Effector memory CD8-positive, alpha-beta T cell (primary cell): ENCODE measurements around the gene PRKCD.
A peak's percentile ranks its signal among the peaks of the same experiment; 100 is the strongest.

Experiments
- ATAC-seq: fragments of 150-1000 bp; cut with Tn5 transposase; replicated peaks from 2 replicates; pipeline ENCODE4 v1.10.0; 2021; ENCODE audit warnings: mild to moderate bottlenecking, moderate library complexity
- DNase-seq, 3 experiments: peaks; one replicate each; pipeline ENCODE4 v3.0.0; 2021
- H3K27ac Mint-ChIP-seq, 2 donors: one replicate each; pipeline ENCODE4 v1.8.0; 2022; ENCODE audit warnings: mild to moderate bottlenecking in 2 of 2, mixed read lengths in 2 of 2, moderate library complexity in 2 of 2
- H3K27me3 Mint-ChIP-seq, 2 donors: one replicate each; pipeline ENCODE4 v1.8.0; 2022; ENCODE audit warnings: mixed read lengths in 2 of 2
- H3K36me3 Mint-ChIP-seq: one replicate; pipeline ENCODE4 v1.8.0; 2022; ENCODE audit warnings: mild to moderate bottlenecking, moderate library complexity, mixed read lengths; ENCODE audit not compliant: insufficient read depth
- H3K4me1 Mint-ChIP-seq, 2 donors: one replicate each; pipeline ENCODE4 v1.8.0; 2022; ENCODE audit warnings: low read depth in 2 of 2, mixed read lengths in 2 of 2
- H3K4me3 Mint-ChIP-seq, 2 donors: one replicate each; pipeline ENCODE4 v1.8.0; 2022; ENCODE audit warnings: mild to moderate bottlenecking in 2 of 2, mixed read lengths in 2 of 2, moderate library complexity in 2 of 2
- H3K9me3 Mint-ChIP-seq, 2 donors: one replicate each; pipeline ENCODE4 v1.8.0; 2022; ENCODE audit warnings: mixed read lengths in 2 of 2
- total RNA-seq, 9 experiments: gene quantifications; one replicate each; lab custom pipeline; 2026; lab: John Stamatoyannopoulos, UW

The PRKCD gene
- 24.4 to 37.6 (median 32.4) reads per million in 9 experiments for total RNA-seq

DNA sequence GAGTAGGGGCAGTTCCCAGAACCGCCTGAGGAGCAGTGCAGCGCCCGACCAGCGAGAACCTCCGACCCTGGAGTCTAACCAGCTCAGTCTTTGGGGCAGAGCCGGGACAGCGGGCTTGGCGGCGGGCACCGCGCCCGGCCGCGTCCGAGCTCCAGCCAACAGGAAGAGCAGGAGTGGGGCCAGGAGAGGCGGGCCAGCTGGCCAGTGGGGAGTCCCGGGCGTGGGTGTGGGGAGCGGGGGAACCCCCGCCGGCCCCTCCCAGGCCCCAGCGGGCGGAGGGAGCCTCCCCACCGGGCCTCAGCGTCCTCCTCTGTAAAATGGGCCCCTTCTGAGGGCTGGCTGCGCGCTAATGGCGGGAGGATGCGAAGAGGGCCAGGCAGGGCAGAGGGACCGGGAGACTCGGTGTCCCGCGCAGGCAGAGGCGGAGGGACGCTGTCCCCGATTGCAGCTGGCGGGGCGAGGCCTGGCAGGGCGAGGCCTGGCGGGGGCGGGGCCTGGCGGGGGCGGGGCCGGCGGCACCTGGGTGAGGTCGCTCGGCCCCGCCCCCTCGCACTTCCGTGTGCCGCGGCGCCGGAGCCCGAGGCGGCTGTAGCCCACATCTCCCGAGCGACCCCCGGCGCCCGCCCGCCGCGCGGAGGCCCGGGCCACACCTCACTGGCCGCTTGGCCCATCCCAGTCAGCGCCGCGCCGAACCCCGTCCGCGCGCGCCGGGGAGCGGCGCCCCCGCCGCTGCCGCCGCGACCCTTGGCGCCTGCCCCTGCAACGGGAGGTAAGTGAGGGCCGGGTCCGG lies at the start of gene PRKCD:
TSS of gene PRKCD (plus strand) at position 550 of the 790 bp plus-strand sequence. CDS start 17,214 bp downstream, outside the sequence.
- H3K9me3 Mint-ChIP-seq: no peaks in the 10 kb centered on the region
- peak within 1 kb of the TSS; percentile 87 to 91 for H3K4me3 Mint-ChIP-seq
- peak within 1 kb of the TSS; percentile 86 to 92 for H3K27ac Mint-ChIP-seq
- ATAC-seq (peak; percentile 54), DNase-seq (peak; percentile 56 to 63 (median 59))
- H3K4me1 Mint-ChIP-seq: peaks cover 24 to 27% of the 10 kb centered on the region in 2 donors
- H3K36me3 Mint-ChIP-seq: peaks cover 9% of the 10 kb centered on the region
- peaks cover 0 to 21% of the 10 kb centered on the region in 2 donors for H3K27me3 Mint-ChIP-seq

GRCh38 chr3:53111822-53112221 lies 49.2 kb upstream of the PRKCD start:
- H3K36me3 Mint-ChIP-seq: peaks cover 37% of the 10 kb centered on the region
- no peak for ATAC-seq
- DNase-seq: no peak
- H3K27me3 Mint-ChIP-seq: no peaks in the 10 kb centered on the region
- no peak overlapping the region for H3K27ac Mint-ChIP-seq
- no peak overlapping the region for H3K4me3 Mint-ChIP-seq
- no peaks in the 10 kb centered on the region for H3K9me3 Mint-ChIP-seq
- no peaks in the 10 kb centered on the region for H3K4me1 Mint-ChIP-seq

DNA sequence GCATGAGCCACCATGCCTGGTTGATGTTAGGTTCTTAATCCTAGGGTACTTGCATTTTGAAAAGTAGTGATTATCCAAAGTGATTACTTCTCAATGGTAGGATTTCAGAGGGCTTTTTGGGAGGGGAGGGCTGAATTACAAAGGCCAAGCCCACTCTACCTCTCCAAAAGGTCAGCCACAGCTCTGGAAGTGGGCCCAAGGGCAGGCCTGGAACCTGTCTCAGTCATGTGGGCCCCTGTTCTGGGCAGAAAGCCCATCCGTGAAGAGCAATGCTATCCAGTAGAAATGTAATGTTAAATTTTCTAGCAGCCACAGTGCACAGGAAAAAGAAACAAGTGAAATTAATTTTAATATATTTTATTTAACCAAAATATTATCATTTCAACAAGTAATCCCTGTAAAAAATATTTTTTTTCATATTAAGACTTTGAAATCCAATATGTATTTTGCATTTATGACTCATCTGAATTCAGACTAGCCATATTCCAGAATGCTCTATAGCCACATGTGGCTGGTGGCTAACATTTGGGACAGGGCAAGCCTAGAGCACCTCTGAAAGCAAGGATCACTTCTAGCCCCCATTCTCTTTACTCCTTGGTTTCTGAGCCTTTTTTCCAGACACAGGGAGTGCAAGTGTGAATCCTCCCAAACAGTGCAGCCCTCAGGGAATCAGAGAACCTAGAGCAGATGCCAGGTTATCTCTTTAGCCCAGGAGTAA lies 47.6 kb upstream of the PRKCD start:
- H3K9me3 Mint-ChIP-seq: no peaks in the 10 kb centered on the region
- H3K4me3 Mint-ChIP-seq: no peak overlapping the region
- H3K36me3 Mint-ChIP-seq: peaks cover 40% of the 10 kb centered on the region
- H3K4me1 Mint-ChIP-seq: no peaks in the 10 kb centered on the region
- H3K27ac Mint-ChIP-seq: no peak overlapping the region
- peak; percentile 24 for ATAC-seq
- no peak for DNase-seq
- H3K27me3 Mint-ChIP-seq: no peaks in the 10 kb centered on the region

- H3K4me1 Mint-ChIP-seq: no peaks in the 10 kb centered on the region
- no peak overlapping the region for H3K4me3 Mint-ChIP-seq
- peaks cover 39% of the 10 kb centered on the region for H3K36me3 Mint-ChIP-seq
- no peaks in the 10 kb centered on the region for H3K27me3 Mint-ChIP-seq
- peak; percentile 96 for ATAC-seq
- H3K9me3 Mint-ChIP-seq: no peaks in the 10 kb centered on the region
- DNase-seq: peak; percentile 80 to 86 (median 86)
- no peak overlapping the region for H3K27ac Mint-ChIP-seq
Measured at GRCh38 chr3:53114011-53114400, 47.0 kb upstream of the PRKCD start.

DNA sequence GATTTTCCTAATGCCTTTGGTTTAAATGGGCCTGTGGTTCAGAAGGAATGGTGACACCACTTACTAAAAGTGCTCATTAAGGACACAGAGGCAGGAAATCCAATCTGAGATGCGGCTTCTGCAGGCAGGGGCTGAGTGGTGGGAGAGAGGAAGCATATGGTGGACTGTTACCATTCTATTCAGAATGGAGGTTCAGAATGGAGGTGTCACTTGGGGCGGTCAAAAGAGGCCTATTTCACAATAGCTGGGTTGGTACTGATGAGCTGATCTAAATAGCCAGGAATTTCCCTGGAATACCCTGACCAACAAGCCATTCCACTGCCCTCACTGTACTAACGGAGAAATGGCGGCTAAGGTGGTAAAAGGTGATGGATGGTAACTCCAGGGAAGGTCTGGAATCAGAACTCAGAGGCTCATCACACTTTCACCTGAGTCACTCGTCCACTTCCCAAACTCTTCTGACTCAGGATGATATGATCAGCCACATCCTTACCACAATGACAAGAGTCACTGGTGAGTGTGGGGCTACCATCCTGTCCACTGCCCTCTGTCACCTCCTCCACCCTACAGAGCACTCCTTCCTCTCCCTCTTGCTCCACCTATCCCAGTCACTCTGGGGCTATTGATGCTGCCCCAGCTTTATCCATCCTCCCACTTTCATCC lies 46.5 kb upstream of the PRKCD start:
- DNase-seq (no peak), ATAC-seq (no peak)

GRCh38 chr3:53116956-53117355 lies 44.1 kb upstream of the PRKCD start:
- DNase-seq: no peak
- H3K27me3 Mint-ChIP-seq: no peaks in the 10 kb centered on the region
- H3K4me3 Mint-ChIP-seq: no peak overlapping the region
- H3K9me3 Mint-ChIP-seq: no peaks in the 10 kb centered on the region
- ATAC-seq: no peak
- no peak overlapping the region for H3K27ac Mint-ChIP-seq
- H3K36me3 Mint-ChIP-seq: peaks cover 34% of the 10 kb centered on the region
- peaks cover 0 to 3% of the 10 kb centered on the region in 2 donors for H3K4me1 Mint-ChIP-seq

More for the DNA sequence above, 46.5 kb upstream of the PRKCD start:
- Mint-ChIP-seq H3K27me3 (no peaks in the 10 kb centered on the region), H3K4me3 (no peak overlapping the region), H3K36me3 (peaks cover 34% of the 10 kb centered on the region), H3K4me1 (no peaks in the 10 kb centered on the region), H3K27ac (no peak overlapping the region), H3K9me3 (no peaks in the 10 kb centered on the region)

DNA sequence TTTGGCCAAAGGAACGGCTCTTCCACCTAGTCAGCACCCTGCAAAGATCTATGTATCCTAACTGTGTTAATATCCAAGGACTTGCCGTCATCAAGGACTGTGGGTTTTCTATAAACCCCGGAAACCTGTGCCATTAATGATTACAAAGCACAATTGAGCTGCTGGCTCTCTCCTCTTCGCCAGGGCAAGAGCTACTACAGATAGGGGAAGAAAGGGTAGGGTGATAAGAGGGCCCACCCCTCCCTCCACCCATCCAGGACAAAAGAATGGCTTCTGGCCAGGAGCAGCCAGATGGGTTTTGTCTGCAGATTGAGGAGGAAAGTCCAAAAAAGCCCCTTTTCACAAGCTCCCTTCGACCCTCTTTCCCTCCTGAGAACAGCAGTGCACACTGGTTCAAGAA lies 40.7 kb upstream of the PRKCD start:
- H3K27me3 Mint-ChIP-seq: no peaks in the 10 kb centered on the region
- peaks cover 62% of the 10 kb centered on the region for H3K36me3 Mint-ChIP-seq
- peaks cover 0 to 3% of the 10 kb centered on the region in 2 donors for H3K4me1 Mint-ChIP-seq
- DNase-seq: no peak
- no peaks in the 10 kb centered on the region for H3K9me3 Mint-ChIP-seq
- no peak for ATAC-seq
- no peak overlapping the region for H3K4me3 Mint-ChIP-seq
- H3K27ac Mint-ChIP-seq: no peak overlapping the region

GRCh38 chr3:53122255-53122932 lies 38.6 kb upstream of the PRKCD start:
- H3K9me3 Mint-ChIP-seq: no peaks in the 10 kb centered on the region
- ATAC-seq: no peak
- DNase-seq: no peak
- peaks cover 59% of the 10 kb centered on the region for H3K36me3 Mint-ChIP-seq
- no peaks in the 10 kb centered on the region for H3K27me3 Mint-ChIP-seq
- no peak overlapping the region for H3K4me3 Mint-ChIP-seq
- H3K4me1 Mint-ChIP-seq: peaks cover 0 to 3% of the 10 kb centered on the region in 2 donors
- peak overlapping the region in 1 of 2 donors; percentile 26 for H3K27ac Mint-ChIP-seq

- ATAC-seq (no peak), DNase-seq (no peak)
- Mint-ChIP-seq H3K9me3 (no peaks in the 10 kb centered on the region), H3K36me3 (peaks cover 53% of the 10 kb centered on the region), H3K27me3 (no peaks in the 10 kb centered on the region), H3K4me3 (no peak overlapping the region), H3K4me1 (peaks cover 0 to 3% of the 10 kb centered on the region in 2 donors), H3K27ac (no peak overlapping the region)
Measured at GRCh38 chr3:53122933-53123305, 38.1 kb upstream of the PRKCD start.

GRCh38 chr3:53123510-53123909 lies 37.5 kb upstream of the PRKCD start:
- Mint-ChIP-seq H3K27ac (peak overlapping the region in 1 of 2 donors; percentile 38), H3K36me3 (peaks cover 47% of the 10 kb centered on the region), H3K9me3 (no peaks in the 10 kb centered on the region), H3K4me3 (no peak overlapping the region), H3K27me3 (no peaks in the 10 kb centered on the region), H3K4me1 (peaks cover 0 to 3% of the 10 kb centered on the region in 2 donors)
- DNase-seq (no peak), ATAC-seq (no peak)

DNA sequence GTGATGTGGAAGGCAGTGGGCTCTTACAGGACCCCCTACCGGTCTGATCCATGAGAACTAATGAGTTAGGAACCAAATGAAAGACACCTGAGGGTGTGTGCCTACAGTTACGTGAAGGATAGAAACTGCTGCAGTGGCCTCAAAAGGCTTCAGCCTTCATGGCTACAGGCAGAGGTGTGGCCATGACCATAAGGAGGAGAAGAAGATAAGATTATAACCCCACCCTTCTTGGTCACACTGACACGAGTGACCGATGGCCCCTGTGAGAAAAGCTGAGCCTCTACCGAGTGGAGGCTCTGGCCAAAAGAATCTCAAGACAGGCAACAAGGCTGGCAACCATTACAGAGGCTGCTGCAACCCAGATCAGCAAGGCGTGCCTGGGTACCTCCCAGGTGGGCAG lies 37.1 kb upstream of the PRKCD start:
- Mint-ChIP-seq H3K27me3 (no peaks in the 10 kb centered on the region), H3K36me3 (peaks cover 45% of the 10 kb centered on the region), H3K27ac (peak overlapping the region in 1 of 2 donors; percentile 38), H3K4me1 (peaks cover 0 to 3% of the 10 kb centered on the region in 2 donors), H3K9me3 (no peaks in the 10 kb centered on the region), H3K4me3 (no peak overlapping the region)
- no peak for ATAC-seq
- DNase-seq: no peak

GRCh38 chr3:53126601-53127000 lies 34.4 kb upstream of the PRKCD start:
- Mint-ChIP-seq H3K27ac (no peak overlapping the region), H3K9me3 (no peaks in the 10 kb centered on the region), H3K36me3 (peaks cover 40% of the 10 kb centered on the region), H3K4me1 (peaks cover 15 to 22% of the 10 kb centered on the region in 2 donors), H3K4me3 (no peak overlapping the region), H3K27me3 (no peaks in the 10 kb centered on the region)
- ATAC-seq: no peak
- no peak for DNase-seq

DNA sequence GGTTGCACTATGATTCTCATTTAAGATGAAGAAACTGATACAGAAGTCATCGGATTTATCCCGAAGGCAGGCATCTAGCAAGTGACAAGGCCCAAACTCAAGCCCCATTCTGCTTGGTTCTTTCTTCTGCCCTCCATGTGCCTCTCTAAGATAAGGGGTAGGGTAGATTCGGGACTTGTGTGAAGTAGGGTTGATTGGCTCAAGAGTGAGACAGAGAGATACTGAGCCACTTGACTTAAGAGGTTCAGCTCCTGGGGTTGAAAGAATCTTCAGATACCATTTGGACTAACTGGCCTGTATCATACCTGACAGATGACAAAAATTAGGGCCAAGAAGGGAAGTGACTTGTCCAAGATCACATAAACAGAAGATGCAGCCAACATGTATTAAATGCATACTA lies 31.7 kb upstream of the PRKCD start:
- Mint-ChIP-seq H3K27me3 (no peaks in the 10 kb centered on the region), H3K9me3 (no peaks in the 10 kb centered on the region), H3K4me3 (peak overlapping the region; percentile 86 to 90), H3K4me1 (peaks cover 15 to 22% of the 10 kb centered on the region in 2 donors), H3K36me3 (peaks cover 20% of the 10 kb centered on the region), H3K27ac (peak overlapping the region; percentile 98 to 99)
- no peak for ATAC-seq
- DNase-seq: no peak
